HEK293T (cell line): ENCODE measurements around the gene APOBEC3H.
"Not testable (repeated sequence)": the region's sequence is repeated elsewhere in the genome, so short reads cannot be mapped to it uniquely, and the experiment has no call there.

Experiments used
- CTCF ChIA-PET: fragments of 350-600 bp; formaldehyde crosslinking; extraction: SDS; loops from one replicate; lab custom pipeline; 2021; ENCODE audit warnings: antibody characterized with exemption, inconsistent platforms; lab: Yijun Ruan, JAX
- POLR2A ChIA-PET: fragments of 350-600 bp; formaldehyde crosslinking; extraction: SDS; loops from one replicate; lab custom pipeline; 2020; ENCODE audit warnings: antibody characterized with exemption, inconsistent platforms; lab: Yijun Ruan, JAX
- DNase-seq: peaks from one replicate; pipeline ENCODE4 v3.0.0; 2012; ENCODE audit warnings: mixed read lengths; ENCODE audit errors: extremely low spot score
- BHLHE40 ChIP-seq: fragments of 450-650 bp; IDR thresholded peaks from 2 replicates; pipeline ENCODE4 v1.6.1; 2016; ENCODE audit warnings: mild to moderate bottlenecking, moderate library complexity, borderline replicate concordance
- CTBP1 ChIP-seq: fragments of 450-650 bp; IDR thresholded peaks from 2 replicates; pipeline ENCODE4 v1.6.1; 2016; ENCODE audit warnings: borderline replicate concordance
- ELF4 ChIP-seq: fragments of 450-650 bp; IDR thresholded peaks from 2 replicates; pipeline ENCODE4 v1.6.1; 2017; ENCODE audit warnings: antibody characterized with exemption
- FOXA1 ChIP-seq: fragments of 450-650 bp; IDR thresholded peaks from 2 replicates; pipeline ENCODE4 v1.6.1; 2016; ENCODE audit warnings: mild to moderate bottlenecking
- FOXK2 ChIP-seq: fragments of 450-650 bp; IDR thresholded peaks from 2 replicates; pipeline ENCODE4 v1.6.1; 2016; ENCODE audit warnings: mild to moderate bottlenecking
- FOXM1 ChIP-seq: fragments of 450-650 bp; IDR thresholded peaks from 2 replicates; pipeline ENCODE4 v1.6.1; 2017; ENCODE audit warnings: mild to moderate bottlenecking, borderline replicate concordance
- HDGF ChIP-seq: fragments of 450-650 bp; IDR thresholded peaks from 2 replicates; pipeline ENCODE4 v1.6.1; 2017; ENCODE audit warnings: antibody characterized with exemption, borderline replicate concordance
- L3MBTL2 ChIP-seq: fragments of 450-650 bp; conservative IDR thresholded peaks from 2 replicates; pipeline ENCODE4 v1.6.1; 2016; ENCODE audit warnings: mild to moderate bottlenecking
- LEF1 ChIP-seq: fragments of 450-650 bp; IDR thresholded peaks from 2 replicates; pipeline ENCODE4 v1.6.1; 2017; ENCODE audit warnings: mild to moderate bottlenecking, borderline replicate concordance
- SP1 ChIP-seq: fragments of 450-650 bp; IDR thresholded peaks from 2 replicates; pipeline ENCODE4 v1.6.1; 2017
- TARDBP ChIP-seq: fragments of 450-650 bp; IDR thresholded peaks from 2 replicates; pipeline ENCODE4 v1.6.1; 2016
- ZNF384 ChIP-seq: fragments of 450-650 bp; IDR thresholded peaks from 2 replicates; pipeline ENCODE4 v1.6.1; 2016
- TF ChIP-seq, protein P1 (sequence below): fragments of 450-650 bp; IDR thresholded peaks from 2 replicates; pipeline ENCODE4 v1.6.1; 2016

The APOBEC3H gene

DNA sequence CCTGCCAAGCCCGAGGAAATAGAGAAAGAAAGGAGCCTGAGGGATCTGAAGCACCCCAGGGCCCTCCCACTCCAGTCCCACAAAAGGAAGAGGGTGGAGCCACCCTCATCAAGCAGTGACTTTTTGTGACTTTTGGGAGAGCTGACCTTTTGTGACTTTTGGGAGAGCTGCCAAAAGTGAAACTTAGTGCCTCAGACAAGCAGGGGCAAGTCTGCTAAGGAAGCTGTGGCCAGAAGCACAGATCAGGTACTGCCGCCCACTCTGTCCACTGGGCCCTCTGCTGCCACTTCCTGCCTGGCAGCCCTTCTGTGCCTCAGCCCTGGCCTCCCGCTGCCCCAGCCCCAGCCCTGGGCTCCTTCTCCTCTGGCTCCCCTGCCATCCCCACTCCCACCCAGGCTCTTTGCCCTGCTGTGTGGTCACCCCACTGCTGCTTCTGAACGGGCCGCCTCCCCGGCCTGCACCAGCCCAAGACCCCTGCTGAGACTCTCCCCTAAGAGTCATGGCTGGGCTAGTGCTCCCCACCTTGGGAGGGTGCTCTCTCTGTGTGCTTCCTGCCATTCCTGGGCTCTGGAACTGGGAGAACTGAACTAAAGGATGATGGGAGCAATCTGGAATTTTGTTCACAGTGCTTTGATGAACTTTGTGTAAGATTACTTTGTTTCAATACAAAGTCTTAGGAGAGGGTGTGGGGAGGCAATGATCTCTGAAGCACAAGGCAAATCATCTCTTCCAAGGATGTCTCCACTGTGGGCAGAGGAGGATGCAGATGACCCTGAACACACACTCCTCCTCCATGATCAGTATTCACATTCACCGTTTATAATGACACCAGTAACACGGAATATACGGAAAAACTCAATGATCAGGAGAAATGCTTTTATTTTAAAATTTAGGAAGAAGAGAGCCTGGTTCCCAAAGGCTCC, at the start of gene APOBEC3H:
TSS of gene APOBEC3H (plus strand) at position 147 of the 923 bp plus-strand sequence. CDS start 3,035 bp downstream, outside the sequence.
- ChIA-PET POLR2A (no interaction called here), CTCF (no interaction called here)
- no peak for TF ChIP-seq CTBP1
- DNase-seq, result no peak

DNA sequence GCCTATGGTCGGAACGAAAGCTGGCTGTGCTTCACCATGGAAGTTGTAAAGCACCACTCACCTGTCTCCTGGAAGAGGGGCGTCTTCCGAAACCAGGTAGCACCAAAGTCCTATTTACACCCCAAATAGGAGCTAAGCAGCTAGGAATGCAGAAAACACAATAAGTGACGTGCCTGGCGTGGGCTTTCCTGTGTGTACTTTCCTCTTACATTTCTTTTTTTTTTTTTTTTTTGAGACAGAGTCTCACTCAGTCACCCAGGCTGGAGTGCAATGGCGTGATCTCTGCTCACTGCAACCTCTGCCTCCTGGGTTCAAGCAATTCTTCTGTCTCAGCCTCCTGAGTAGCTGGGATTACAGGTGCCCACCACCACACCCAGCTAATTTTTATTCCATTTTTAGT, 47.6 kb upstream of the APOBEC3H start:
- CTCF ChIA-PET, result not testable (repeated sequence)

DNA sequence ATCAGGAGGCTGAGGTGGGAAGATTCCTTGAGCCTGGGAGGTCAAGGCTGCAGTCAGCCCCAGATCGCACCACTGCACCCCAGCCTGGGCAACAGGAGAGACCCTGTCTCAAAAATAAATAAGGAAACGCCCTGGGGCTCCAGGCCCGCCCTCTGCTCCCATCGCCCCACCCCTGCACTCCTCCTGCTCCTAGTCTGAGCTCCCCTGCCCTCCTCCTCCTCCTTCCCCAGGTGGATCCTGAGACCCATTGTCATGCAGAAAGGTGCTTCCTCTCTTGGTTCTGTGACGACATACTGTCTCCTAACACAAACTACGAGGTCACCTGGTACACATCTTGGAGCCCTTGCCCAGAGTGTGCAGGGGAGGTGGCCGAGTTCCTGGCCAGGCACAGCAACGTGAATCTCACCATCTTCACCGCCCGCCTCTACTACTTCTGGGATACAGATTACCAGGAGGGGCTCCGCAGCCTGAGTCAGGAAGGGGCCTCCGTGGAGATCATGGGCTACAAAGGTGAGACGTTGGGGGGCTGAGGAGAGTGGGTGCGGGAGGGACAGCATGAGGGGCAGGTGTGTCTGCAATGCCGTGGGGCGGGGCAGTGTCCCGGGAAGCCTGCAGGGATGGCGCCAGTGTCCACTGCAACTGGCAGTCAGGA, 45.1 kb upstream of the APOBEC3H start:
- DNase-seq, CTCF ChIA-PET, POLR2A ChIA-PET: not testable (repeated sequence)

More for the DNA sequence above, 47.6 kb upstream of the APOBEC3H start:
- POLR2A ChIA-PET, result interaction anchor here (0.6 kb wide), 1 partner anchor 33 kb away, joined by 3 read pairs; no protein-coding TSS in a partner anchor
- not testable (repeated sequence) for DNase-seq

DNA sequence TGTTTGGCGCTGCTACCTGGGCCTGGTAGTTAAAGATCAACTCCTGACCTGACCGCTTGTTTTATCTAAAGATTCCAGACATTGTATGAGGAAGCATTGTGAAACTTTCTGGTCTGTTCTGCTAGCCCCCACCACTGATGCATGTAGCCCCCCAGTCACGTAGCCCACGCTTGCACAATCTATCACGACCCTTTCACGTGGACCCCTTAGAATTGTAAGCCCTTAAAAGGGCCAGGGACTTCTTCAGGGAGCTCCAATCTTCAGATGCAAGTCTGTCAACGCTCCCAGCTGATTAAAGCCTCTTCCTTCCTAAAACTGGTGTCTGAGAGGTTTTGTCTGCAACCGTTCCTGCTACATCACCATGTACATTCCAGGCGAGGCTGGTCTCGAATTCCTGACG, 41.4 kb upstream of the APOBEC3H start:
- CTCF ChIA-PET, result no interaction called here
- TF ChIP-seq BHLHE40 (no peak), HDGF (no peak), FOXA1 (no peak), L3MBTL2 (no peak), ZNF384 (no peak), TARDBP (no peak), FOXK2 (no peak), FOXM1 (no peak), SP1 (no peak)
- TF ChIP-seq, protein P1, sequence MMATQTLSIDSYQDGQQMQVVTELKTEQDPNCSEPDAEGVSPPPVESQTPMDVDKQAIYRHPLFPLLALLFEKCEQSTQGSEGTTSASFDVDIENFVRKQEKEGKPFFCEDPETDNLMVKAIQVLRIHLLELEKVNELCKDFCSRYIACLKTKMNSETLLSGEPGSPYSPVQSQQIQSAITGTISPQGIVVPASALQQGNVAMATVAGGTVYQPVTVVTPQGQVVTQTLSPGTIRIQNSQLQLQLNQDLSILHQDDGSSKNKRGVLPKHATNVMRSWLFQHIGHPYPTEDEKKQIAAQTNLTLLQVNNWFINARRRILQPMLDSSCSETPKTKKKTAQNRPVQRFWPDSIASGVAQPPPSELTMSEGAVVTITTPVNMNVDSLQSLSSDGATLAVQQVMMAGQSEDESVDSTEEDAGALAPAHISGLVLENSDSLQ, result no peak
- no peak for DNase-seq
- POLR2A ChIA-PET, result no interaction called here

DNA sequence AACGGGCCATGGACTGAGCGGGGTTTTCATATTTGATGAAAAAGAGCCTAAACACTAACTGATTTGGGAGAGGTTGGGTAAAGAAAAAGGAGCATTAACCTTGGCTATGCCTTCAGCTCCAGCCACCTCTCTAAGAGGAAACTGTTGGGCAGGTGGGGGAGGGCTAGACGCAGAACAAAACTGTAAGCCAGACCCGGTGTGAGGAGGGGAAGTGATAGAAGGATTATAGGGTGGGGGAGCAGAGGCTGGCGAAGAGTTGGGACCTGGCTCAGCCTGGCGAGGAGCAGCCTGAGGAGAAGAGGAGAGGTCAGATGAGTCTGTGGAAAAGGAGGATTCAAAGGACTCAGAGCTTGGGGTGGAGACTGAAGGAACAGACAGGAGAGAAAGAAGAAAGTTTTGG, 35.8 kb upstream of the APOBEC3H start:
- CTCF ChIA-PET, DNase-seq, POLR2A ChIA-PET: not testable (repeated sequence)

DNA sequence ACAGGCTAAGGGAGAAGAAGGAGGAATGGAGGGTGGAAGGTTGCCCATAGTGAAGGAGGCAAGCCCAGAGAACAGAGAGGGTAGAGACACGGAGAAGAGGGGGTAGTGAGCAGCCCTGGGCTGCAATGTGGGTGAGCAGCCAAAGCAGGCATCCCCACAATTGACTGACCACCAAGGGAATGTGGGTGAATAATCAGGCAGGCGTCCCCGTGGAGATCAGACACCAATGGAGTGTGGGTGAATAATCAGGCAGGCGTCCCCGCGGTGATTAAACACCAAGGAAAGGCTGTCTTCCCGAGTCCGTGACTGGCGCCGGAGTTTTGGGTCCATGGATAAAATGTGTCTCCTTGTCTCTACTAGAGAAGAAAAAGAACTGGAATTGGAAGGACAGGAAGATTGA, 35.1 kb upstream of the APOBEC3H start:
- POLR2A ChIA-PET, result not testable (repeated sequence)

DNA sequence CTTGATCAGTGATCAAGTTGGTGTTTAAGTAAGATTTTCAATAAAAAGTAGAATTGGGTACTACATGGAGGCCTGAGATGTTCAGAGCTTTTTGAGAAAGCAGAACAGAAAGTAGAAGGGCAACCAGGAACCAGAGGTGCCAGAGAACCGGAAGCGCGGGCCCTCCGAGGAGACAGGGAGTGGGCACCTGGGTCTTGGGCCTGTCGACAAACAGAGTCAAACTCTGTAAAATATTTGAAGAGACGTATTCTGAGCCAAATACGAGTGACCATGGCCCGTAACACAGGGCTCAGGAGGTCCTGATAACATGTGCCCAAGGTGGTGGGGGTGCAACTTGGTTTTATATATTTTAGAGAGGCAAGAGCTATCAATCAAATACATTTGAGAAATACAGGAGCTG, 33.1 kb upstream of the APOBEC3H start:
- POLR2A ChIA-PET, result interaction anchor here (0.7 kb wide), 1 partner anchor 256 kb away, joined by 3 read pairs; the partner anchor contains the start of gene RPL3
- DNase-seq, CTCF ChIA-PET: not testable (repeated sequence)

More for the DNA sequence above, 35.1 kb upstream of the APOBEC3H start:
- CTCF ChIA-PET, DNase-seq: not testable (repeated sequence)

DNA sequence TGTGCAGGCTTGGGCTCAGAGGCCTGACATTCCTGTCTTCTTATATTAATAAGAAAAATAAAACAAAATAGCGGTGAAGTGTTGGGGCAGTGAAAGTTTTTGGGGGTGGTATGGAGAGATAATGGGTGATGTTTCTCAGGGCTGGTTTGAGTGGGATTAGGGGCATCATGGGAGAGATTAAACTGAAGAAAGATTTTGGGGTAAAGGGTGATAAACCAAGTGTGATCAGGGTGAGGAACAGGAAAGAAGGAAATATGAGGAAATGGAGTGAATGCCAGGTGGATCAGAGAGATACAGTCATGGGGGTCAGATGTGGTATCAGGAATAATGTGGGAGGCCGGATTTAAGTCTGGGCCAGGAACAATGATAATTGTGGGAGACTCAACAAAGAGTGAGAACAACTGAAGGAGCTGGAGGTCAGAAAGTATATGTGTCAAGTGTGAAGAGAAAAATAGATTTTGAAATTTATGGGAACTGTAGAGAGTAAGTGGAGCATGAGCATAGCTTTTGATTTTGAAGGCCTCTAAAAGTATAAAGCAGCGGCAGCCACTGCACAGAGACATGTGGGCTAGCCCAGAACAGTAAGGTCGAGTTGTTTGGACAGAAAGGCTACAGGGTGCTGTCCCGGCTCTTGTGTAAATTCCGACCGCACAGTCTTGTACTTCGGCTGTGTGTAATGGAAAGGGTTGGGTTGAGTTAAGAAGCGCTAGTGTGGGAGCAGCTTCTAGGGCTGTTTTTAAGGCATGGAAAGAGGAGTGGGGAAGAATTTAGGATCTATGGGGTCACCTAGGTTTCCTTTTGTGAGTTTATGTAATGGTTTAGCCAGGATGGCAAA, 30.4 kb upstream of the APOBEC3H start:
- DNase-seq, POLR2A ChIA-PET, CTCF ChIA-PET: not testable (repeated sequence)

DNA sequence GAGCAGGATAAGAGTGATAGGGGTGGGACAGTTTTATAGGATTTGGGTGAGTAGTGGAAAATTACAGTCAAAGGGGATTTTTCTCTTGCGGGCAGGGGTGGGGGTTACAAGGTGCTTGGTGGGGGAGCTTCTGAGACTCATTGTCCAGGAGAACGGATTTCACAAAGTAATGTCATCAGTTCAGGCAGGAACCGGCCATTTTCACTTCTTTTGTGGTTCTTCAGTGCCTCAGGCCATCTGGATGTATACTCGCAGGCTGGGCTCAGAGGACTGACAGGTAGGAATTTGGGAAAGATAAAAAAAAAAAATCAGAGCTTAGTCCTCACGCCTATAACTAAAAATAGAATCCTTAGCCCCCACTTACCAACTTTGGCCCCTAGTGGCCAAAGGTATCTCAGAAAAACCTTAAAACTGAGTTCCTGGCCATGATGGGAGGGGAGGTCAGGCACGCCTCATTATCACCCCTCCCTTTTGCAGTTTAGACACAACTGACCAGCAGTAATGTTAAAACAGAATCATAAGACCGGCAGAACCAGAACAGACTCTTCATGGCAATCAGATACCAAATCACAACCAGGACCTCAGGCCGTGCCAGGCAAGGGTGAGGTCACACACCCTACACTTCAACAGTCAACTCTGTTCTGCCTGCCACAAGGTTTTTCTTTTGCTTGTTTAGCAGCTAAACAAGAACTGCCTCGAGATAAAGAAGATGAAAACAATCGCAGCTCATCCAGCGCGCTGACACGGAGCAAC, 28.8 kb upstream of the APOBEC3H start:
- CTCF ChIA-PET, result interaction anchor here (0.6 to 1.1 kb wide), 3 partner anchors 12 to 53 kb away, joined by 3 read pairs; no protein-coding TSS in a partner anchor
- TF ChIP-seq BHLHE40 (no peak), SP1 (no peak), LEF1 (no peak), FOXA1 (no peak), ELF4 (no peak)
- no peak for DNase-seq
- POLR2A ChIA-PET, result no interaction called here
